Activated CD4-positive, alpha-beta T cell treated with anti-CD3 and anti-CD28 coated beads, Interleukin-2, amount 50 U/mL, for 16 hours (primary cell): ENCODE measurements around the gene SETD4.

ENCODE experiments used
- DNase-seq: peaks from one replicate; pipeline ENCODE4 v3.0.0-alpha.2; 2020

The SETD4 gene

GRCh38 chr21:36003776-36004175 lies 56.5 kb downstream of the SETD4 start:
- no peak for DNase-seq

DNA sequence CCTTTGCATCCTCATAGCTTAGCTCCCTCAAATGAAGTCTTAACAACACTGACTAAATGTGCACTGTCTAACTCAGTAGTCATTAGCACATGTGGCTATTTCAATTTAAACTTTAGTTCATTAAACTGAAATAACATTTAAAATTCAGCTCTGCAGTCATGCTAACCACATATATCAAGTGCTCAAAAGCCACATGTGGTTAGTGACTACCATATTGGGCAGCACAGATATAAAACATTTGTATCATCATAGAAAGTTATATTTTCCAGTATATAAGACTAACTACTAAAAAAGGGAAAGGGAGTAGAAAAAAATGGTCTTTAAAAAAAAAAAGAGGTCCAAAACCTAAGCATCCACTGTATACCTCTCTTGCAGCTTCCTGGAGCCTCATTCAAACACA lies 64.1 kb downstream of the SETD4 start:
- DNase-seq, result no peak

DNA sequence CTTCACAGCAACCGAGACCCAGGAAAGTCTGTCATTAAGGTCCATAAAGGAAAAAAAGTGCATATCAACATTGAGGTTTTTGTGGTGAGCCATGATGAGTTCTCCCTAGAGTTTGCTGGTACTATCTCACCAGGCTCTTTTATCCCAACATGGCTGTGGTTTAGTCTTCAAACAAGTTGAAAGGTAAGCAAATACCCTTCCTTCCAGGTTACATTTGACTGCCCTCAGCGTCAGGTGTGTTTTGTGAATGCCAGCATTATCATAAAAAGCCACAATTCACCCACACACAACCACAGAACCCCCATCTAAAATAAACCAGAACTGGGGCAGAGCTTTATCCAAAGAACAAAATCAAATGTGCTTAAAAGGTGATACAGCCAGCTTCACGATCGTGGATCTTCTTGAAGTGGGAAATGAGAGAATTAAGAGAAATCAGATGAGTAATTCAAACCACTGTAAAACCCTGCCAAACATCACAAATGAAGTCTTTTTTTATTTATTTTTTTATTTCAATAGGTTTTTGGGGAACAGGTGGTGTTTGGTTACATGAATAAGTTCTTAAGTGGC lies 64.7 kb downstream of the SETD4 start:
- no peak for DNase-seq

- no peak for DNase-seq
These were observed 65.7 kb downstream of the SETD4 start for GRCh38 chr21:35994613-35995012.

DNA sequence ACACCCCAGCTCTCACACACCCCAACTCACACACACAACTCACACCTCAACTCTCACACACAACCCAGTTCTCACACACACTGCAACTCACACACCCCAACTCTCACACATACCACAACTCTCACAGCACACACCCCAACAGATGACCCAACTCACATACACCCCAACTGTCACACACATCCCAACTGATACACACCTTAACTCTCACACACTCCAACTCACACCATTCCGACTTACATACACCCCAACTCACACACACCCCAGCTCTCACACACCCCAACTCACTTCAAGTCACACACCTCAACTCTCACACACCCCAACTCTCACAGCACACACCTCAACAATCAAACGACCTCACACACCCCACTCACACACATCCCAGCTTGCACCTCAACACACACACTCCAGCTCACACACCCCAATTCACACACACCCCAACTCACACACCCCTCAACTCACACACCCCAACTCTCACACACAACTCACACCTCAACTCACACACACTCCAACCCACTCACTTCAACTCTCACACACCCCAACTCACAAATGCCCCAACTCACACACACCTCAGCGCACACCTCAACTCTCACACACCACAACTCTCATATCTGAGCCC lies 66.3 kb downstream of the SETD4 start:
- no peak for DNase-seq

GRCh38 chr21:35991131-35991530 lies 69.2 kb downstream of the SETD4 start:
- no peak for DNase-seq

- DNase-seq, result no peak
These were observed 69.7 kb downstream of the SETD4 start for GRCh38 chr21:35990609-35991008.

GRCh38 chr21:35989138-35989735 lies 71.1 kb downstream of the SETD4 start:
- no peak for DNase-seq

DNA sequence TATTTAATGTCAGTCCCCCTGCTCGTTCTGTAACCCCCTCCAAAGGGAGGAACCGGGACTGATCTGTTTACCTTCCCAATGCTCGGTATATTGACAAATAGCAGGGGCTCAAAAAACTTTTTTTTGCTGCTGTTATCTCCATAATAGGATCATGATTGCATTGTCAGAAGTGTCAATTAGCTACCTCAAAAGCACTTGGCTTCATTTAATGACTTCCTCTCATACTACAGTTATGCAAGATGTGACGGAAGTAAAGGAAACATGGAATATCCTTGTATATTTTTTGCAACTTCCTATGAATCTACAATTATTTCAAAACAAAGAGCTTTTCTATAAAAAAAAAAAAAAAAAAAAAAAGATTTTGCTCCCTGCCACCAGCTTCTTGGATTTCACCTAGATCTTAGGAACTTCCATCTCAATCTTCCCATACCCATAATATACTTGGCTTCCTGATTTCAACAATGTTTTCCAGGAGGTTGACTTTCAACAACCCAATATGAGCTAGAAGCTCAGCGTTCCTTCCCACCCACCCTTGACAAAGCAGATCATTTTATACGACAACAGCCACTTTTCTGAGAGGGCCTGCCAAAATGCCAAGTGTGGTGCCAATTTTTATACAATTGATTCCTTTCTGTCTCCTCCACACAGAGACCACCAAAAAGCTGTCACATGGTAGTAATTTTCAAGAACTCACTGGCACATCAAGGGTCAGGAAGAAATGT lies 71.7 kb downstream of the SETD4 start:
- DNase-seq, result no peak

DNA sequence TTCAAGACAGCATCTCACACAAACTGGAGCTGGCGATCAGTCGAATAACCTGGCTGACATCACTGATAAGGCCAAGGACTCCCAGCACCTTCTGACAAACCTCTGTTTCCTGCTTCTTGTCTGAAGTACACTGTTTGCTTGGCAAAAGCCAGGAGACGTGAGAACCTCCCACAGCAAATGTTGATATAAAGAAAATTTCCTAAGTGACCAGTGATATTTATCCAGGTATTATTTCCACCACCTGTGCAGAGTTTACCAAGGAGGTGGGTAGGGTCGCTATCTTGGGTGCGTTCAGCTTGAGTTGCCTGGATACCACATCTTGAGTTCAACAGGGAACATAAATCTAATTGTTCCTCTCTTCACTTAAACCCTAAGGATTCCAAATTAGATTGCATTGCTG lies 72.9 kb downstream of the SETD4 start:
- no peak for DNase-seq

- DNase-seq, result no peak
These were observed 75.5 kb downstream of the SETD4 start for GRCh38 chr21:35984654-35985361.
